Mammary epithelial cell (primary cell): ENCODE results near the gene MACO1.
"Not testable (repeated sequence)": the region's sequence is repeated elsewhere in the genome, so short reads cannot be mapped to it uniquely, and the experiment has no call there.

Experiments
- EZH2 ChIP-seq: IDR thresholded peaks from 2 replicates; pipeline ENCODE4 v1.6.1; 2012; ENCODE audit warnings: low read length, inconsistent platforms, borderline replicate concordance
- TF ChIP-seq, protein P1 (sequence below), 2 donors: IDR thresholded peaks in 1 of 2; conservative IDR thresholded peaks in 1 of 2; 2 replicates each; pipeline ENCODE4 v1.5.1; 2011 to 2012; ENCODE audit warnings: inconsistent platforms in 2 of 2, low read length in 2 of 2, mild to moderate bottlenecking in 2 of 2, control low read depth in 1 of 2, low read depth in 1 of 2; ENCODE audit not compliant: insufficient read depth in 1 of 2; ENCODE audit errors: extremely low read depth in 1 of 2

DNA sequence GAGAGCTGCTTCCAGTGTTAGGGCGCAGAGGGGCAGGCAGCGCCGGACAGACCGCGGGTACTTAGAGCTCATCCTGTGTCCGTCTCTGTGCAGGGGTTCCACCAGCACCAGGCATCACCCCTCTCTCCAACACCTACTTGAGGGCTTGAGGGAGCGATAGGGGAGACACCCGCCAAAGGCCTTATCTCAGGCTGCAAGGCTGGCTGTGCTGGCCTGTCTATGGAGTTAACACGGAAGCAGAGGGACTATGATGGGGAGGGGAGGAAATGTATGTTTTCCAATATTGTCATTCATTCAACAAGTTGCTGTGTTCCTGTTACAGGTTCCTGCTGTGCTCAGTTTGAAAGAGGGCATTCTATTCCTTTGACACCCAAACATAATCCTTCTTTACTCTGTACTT is 10.0 kb upstream of the MACO1 start, which contains the start of gene RHCE:
- TF ChIP-seq, protein P1, sequence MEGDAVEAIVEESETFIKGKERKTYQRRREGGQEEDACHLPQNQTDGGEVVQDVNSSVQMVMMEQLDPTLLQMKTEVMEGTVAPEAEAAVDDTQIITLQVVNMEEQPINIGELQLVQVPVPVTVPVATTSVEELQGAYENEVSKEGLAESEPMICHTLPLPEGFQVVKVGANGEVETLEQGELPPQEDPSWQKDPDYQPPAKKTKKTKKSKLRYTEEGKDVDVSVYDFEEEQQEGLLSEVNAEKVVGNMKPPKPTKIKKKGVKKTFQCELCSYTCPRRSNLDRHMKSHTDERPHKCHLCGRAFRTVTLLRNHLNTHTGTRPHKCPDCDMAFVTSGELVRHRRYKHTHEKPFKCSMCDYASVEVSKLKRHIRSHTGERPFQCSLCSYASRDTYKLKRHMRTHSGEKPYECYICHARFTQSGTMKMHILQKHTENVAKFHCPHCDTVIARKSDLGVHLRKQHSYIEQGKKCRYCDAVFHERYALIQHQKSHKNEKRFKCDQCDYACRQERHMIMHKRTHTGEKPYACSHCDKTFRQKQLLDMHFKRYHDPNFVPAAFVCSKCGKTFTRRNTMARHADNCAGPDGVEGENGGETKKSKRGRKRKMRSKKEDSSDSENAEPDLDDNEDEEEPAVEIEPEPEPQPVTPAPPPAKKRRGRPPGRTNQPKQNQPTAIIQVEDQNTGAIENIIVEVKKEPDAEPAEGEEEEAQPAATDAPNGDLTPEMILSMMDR (conservative IDR thresholded peaks at IDR 0.05 in 1 of 2, IDR thresholded peaks at IDR 0.05 in 1 of 2; ENCODE audit: extremely low read depth in 1 of 2, insufficient read depth in 1 of 2, low read depth in 1 of 2, low read length in 2 of 2), result not testable (repeated sequence)
- not testable (repeated sequence) for TF ChIP-seq EZH2
